HG02885 (cell line): ENCODE results near the gene RBM20.

Source experiments
- ATAC-seq: cut with Tn5 transposase; IDR thresholded peaks from one replicate; pipeline ENCODE4 v1.9.1; 2021; ENCODE audit warnings: mild to moderate bottlenecking; ENCODE audit not compliant: unreplicated experiment, poor library complexity

Gene RBM20

DNA sequence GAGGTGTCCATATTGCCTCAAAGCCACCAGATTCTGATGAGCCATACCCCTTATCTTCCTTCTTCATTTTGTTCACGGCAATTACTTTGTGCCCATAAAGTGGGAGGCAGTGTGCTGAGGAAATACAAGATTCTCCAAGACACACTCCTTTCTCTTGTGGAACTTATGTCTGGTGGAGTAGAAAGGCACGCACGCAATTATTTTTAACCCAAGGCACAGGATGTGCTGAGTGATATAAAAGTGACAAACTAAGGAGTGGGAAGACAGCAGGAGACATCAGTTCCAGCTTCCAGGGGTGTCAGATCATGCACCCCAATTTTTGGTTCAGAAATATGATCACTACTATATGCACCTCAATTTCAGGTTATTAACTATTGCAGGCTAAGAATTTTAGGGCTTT is 132.9 kb downstream of the RBM20 start:
- ATAC-seq, result no peak

DNA sequence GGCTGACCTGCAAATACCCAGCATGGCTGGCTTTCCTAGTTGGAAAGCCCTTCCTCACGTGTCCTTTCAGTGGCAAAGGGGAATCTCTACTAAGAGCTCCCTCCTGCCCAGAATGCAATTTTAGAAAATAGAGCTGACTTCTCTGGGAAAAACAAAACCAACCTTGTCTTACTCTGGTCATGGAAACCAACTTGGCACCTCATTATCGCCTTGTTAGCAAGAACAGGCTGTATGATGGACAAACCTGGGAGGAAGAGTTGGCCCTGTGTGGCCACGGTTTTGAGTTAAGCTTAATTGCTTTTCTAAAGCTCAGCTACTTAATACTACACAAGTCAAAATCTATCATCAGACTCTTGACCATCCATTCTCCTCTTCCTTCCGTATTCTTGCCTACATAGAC is 133.5 kb downstream of the RBM20 start:
- no peak for ATAC-seq

DNA sequence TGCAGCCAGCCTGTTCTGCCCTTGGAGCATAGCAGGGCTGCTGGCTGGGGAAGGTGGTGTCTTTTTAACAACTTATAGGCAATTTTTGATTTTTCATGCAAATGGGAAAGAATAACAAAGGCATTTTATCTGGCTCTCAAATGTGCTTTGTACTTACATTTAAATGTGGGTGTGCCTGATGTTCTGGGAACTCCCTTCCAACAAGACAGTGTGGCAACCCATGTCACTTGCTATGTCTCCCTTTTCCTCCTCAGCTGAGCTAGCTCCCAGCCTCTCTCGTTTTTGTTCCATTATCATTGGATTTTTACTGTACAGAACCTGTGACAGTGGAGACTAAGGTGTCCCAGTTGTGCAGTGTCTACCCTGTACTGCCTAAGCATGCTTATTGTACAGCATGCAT is 134.1 kb downstream of the RBM20 start:
- no peak for ATAC-seq

DNA sequence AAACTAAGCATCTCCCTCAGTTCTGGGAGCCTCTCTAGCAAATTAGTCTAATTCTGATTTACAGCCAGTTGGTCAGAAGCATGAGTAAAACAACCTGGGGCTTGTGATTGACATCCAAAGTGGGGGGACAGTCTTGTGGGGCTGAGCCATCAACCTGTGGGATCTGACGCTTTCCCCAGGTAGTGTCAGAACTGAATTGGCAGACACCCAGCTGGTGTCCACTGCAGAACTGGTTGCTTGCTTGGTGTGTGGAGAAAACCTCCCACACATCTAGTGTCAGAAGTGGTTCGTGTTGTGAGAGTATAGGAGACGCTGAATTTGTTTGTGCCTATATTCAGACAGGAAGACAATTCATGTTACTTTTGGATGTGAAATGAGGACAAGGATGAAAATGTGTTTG is 135.4 kb downstream of the RBM20 start:
- peak; percentile 65 for ATAC-seq

DNA sequence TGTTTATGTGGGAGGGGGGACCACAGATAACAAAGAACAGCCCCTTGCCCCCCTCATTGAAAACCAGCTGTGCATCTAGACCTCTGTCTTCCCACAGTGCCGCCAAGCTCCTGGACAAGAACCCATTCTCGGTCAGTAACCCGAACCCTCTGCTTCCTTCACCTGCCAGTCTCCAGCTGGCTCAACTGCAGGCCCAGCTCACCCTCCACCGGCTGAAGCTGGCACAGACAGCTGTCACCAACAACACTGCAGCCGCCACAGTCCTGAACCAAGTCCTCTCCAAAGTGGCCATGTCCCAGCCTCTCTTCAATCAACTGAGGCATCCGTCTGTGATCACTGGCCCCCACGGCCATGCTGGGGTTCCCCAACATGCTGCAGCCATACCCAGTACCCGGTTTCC is 136.6 kb downstream of the RBM20 start:
- ATAC-seq, result no peak

DNA sequence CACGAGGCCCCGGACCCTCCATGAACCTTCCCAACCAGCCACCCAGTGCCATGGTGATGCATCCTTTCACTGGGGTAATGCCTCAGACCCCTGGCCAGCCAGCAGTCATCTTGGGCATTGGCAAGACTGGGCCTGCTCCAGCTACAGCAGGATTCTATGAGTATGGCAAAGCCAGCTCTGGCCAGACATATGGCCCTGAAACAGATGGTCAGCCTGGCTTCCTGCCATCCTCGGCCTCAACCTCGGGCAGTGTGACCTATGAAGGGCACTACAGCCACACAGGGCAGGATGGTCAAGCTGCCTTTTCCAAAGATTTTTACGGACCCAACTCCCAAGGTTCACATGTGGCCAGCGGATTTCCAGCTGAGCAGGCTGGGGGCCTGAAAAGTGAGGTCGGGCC is 137.0 kb downstream of the RBM20 start:
- no peak for ATAC-seq

DNA sequence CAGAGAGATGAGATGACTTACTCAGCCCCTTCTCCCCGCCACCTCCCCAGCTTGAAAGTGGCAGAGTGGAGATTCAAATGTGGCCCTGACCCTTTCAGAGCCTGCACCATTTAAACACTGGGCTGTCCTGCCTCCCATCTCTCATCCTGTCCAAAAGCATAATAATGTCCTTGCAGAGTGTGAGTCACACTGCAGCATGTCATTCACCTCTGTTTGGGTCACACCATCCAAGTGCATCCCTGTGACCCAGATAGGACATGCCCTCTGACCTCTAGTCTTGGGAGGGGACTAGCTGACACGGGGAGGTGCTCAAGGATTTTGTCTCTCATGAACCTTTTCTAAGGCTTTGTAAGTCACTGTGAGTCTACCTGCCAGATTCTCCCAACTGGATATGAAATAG is 138.5 kb downstream of the RBM20 start:
- ATAC-seq, result no peak

DNA sequence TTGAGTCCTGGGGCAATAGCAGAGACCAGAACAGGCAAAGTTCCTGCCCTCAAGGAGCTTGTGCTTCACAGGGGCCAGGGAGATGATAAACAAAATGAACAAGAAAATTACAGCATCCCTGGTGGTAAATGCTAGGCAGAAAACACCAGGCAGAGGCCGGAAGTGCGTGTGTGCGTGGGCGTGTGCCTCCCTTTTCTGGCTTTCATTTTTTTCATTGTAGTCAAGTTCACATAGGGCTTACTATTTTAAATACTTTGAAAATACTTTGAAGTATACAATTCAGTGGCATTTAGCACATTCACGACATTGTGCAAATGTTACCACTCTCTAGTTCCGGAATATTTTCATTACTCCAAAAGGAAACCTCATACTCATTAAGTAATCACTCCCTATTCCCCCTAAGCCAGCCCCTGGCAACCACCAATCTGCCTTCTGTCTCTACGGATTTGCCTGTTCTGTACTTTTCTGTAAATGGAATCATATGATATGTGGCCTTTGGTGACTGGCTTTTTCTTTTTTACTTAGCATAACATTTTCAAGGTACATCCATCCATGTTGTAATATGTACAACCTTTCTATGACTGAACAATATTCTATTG is 139.5 kb downstream of the RBM20 start:
- no peak for ATAC-seq

DNA sequence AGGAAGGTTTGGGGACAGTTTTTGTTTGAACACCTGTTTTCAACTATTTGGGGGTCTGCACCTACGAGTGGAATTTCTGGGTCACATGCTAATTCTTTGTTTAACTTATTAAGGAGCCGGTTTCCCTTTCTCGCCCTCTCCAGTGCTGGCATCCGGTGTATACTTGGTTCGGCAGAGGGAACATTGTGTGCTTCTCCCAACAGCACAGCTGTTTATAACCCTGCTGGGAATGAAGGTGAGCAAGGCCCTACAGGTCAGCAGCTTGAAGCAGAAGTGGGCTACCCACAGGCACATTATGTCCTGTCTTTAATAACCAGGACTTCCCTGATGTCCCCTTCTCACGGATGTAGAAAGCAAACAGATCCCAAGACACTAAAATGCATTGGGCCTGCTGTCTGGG is 140.1 kb downstream of the RBM20 start:
- ATAC-seq, result no peak

DNA sequence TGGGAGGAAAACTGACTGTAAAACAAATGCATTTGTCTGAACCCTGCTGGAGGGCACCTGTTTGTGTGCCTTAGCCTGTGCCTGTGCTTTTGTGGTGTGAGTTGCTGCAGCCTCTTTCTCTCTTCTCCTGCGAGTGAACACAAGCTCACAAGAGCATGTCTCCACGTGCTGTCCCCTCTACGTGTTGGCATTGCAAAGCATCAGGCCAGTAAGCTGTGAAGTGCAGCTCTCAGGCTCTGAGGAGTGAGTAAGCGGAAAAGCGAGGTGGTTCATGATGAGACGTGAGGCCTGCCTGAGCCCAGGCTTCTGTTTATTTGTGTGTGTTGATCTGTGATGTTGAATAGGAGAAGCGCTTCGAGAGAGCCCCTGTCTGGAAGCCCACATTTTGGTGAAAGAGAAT is 142.0 kb downstream of the RBM20 start:
- no peak for ATAC-seq

DNA sequence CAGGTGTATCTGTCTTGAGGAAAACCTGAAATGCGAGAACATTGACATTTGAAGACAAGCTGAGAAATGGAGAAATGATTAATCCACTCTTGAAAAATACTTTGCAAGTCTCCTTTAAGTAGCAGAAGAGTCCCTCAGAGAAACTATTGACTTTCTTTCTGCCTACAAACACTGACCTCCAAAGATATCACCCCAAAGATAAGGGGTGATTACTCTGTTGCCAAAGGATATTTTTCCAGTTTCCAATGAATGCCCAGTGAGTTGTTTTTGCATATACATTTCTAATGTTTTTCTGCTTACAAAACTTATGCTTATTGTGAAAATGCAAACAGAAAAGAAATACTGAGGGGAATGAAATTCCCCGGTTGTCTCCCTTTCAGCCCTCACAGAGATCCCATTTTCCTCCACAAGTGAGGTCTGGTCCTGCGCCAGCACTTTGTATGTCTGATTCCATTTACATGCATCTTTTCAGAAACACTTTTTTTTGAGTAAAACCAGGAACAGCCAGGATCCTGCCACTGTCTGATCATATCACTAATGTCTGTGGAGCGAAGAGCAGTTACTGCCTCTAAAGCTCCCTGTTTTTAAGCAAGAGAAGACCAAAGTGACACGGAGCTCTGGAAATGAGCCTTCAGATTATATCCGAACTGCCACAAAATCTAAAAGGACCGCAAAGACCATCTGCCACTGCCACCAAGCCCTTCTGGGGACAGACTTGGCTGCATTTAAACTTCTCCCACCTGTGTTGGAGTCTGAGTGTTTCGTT is 144.7 kb downstream of the RBM20 start:
- ATAC-seq, result no peak

DNA sequence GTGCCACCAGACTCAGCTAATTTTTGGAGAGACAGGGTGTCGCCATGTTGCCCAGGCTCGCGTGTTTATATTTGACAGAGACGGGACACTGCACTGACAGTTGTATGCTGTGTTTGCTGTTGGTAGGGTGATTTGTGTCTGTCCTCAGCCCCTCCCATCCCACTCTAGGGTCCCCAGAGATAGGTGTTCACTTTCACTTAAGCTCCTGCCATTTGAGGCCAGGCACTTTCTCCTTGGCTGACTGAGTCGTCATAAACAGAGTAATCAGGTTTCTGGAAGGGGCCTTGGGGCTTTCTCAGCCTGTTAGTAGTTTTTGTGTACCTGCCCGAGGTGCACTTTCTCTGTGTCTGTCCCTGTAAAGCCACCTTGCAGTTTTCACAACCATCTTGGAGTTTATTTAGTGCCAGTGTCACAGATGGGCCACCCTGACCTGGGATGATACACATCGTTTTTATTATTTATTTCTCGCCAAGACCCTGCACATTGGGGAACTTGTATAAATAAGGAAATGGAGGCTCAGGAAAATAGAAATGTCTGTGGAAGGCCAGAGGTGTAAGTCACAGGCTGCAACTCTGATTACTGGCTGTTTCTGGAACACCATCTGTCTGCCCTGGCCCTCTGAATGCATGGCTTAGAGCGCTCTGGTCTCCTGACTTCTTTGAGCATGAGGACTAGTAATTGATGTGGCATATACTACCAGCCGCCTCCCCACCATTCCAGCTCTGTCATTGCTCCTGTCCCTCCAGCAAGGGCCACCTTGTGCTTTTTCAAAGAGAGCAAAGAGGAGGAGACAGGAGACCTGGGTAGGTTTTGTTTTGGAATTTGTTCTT is 145.7 kb downstream of the RBM20 start:
- no peak for ATAC-seq

DNA sequence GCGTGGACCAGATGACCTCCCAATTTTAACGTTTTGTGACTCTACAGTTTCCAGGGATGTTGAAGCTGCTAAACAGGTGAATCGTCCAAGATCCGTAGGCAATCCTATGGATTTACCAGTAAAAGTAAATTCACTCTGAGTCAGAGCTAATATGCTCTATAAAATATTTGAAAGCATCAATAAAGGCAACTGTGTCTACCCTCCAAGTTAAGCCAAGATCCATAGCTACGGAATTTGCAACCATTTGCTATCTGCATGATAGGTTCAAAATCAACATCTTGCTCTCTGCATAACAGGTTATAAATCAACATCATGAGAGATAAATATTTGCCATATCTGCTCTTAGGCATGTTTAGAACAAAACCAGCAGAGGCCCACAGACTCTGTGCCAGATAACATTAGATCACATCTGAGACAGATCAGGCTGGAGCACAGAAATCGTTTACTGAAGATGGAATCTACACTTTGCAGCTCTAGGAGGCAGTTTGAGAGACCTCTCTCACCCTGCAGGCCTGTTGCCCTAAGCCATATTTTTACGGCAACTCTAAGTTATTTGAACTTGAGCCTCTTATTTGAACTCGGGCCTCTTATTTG is 146.9 kb downstream of the RBM20 start:
- ATAC-seq, result no peak

DNA sequence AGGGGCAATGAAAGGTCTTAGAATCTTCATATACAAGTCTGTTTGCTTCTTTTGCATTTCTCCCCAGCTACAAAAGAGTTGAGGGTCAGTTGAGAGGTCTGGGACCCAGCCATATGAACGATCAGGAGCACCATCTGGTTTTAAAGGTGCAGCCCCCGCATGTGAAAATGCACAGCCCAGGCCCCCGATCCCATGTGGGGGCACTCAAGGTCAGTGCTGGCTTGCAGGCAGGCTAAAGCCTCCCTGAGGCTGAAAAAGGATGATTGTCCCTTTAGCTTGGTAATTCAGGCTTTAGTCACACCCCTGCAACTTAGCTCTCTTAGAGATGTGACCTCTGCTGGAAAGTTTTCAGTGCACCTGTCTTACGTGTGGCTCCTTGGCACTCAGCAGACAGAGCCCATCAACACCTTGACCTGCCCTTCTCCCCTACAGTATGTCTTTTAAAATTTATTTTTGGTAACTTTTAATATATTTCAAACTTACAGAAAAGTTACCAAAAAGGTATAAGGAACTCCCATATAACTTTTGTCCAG is 147.5 kb downstream of the RBM20 start:
- ATAC-seq, result no peak

DNA sequence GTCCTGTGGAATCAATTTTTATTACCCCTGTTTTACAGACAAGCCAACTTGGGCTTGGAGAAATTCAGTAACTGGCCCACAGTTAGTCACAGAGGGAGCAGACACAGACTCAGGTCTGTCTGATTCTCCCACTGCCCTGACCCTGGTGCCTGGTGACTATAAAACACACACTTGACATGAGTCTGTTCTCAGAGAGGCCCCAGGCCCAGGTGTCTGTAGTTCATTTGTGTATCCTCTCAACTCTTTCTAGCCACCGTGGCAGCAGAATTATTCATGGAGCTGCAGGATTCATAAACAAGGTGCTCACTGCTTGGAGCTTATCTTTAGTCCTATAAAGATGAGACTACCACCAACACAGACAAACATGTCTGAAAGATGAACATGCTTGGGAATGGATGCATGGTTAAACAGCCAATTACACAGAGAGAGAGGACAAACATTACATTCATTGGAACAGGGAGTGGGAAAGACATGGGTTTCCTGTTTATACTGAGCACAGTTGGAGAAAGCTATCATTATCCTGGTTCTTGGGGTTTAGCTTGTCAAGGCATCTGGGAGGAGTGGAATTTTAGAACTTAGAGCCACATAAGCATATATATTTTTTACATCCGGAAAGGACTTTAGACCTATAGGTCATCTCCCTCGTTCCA is 148.5 kb downstream of the RBM20 start:
- ATAC-seq, result no peak

DNA sequence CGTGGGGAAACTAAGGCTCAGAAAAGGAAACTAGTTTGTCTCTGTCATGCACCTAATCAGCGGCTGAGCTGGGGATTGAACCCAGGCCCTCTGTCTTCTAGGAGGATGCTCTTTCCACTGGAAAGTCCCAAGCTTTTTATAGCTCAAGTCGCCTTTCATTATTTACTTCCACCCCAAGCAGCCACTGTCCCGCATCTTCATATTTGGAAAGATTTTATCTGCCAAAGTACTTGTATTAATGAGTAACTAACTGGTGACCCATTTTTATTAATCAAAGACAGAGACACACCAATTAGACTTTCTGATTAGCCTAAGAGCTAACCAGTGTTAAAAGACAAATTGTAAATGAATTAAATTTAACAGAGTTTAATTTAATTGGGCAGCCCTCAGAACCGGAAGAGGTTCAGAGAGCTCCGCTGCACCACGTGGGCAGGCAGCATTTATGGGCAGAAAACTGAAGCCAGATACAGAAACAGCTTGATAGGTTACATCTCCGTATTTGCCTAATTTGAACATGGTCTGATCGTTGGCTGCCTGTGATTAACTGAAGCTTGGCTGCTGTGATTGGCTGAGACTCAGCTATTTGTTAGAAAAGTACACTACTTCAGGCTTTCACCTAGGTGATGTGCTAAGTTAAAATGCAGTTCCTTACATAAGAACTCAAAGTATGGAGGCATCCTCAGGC is 149.1 kb downstream of the RBM20 start:
- ATAC-seq, result no peak

DNA sequence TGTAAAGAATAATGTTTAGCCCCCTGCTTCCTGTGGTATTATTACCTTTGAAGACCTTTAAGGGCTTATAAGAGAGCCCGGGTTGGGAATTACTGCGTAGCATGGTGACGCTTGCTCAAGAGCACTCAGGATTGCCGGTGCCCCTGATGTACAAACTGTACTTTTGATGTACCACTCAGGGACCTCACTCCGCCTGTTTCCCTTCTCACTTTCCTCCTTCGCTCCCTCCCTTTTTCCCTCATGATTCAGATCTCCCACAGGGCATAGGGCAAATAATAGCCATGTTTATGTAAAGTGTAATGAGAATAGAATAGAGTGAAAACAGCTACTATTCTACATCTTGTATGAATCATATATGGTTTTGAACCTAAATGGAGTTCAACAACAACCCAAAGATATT is 149.8 kb downstream of the RBM20 start:
- ATAC-seq, result no peak

DNA sequence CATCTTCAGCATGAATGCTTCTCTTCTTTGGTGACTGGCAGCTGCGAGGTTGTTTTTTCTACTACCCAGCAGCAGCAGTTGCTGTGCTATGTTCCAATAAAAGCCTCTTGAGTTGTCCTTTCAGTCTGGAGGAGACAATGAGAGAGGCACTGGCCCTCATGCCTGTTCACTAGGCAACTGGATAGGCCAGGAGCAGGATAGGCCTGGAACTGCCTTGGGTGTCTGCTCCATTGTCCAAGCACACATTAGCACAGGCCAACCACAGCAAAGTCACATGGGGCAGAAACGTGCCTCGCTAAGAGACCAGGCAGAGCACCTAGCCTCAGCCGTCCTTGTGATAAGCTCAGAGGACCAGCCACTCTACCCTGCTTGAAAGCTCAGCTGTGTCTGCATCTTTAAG is 150.7 kb downstream of the RBM20 start:
- no peak for ATAC-seq

DNA sequence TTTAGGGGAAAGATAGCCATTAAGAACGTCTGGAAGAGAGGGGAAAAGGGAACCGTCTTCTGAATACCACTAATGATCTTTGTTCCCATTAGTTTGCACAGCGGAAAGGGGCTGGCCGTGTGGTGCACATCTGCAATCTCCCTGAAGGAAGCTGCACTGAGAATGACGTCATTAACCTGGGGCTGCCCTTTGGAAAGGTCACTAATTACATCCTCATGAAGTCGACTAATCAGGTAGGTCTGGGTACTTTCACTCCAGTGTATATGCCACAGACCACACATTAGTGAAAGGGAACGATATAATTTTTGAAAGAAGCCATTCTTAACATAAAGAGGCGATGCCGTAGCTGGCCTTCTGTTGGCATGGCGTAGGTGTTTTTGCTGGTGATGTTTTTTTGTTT is 153.3 kb downstream of the RBM20 start:
- no peak for ATAC-seq

DNA sequence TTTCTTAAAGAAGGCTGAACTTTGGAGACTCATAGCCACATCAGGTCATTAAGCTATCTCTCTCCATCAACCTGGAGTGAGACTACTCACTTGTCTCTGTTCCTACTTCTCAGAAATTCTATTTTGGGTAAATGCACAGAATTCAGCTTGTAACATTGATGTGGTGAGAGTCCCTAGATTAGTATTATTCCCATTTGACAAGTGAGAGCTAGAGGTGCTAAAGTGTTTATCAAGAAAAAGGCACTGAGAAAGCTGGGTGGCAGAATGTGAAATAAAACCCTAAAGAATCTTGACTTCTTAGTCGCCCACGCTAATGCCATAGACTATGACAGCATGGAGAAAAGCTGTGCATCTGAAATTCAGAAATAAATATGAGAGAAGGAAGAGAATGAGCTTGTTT is 154.2 kb downstream of the RBM20 start:
- no peak for ATAC-seq
